ENCODE data around the gene PADI1.
"Not testable (repeated sequence)": the region's sequence is repeated elsewhere in the genome, so short reads cannot be mapped to it uniquely, and the experiment has no call there.

PADI1 gene

GRCh38 chr1:17237561-17237903 is 32.6 kb downstream of the PADI1 start:
- no peak overlapping the region for H3K4me2 ChIP-seq (ENCODE audit: low read length)
- H3K4me1 ChIP-seq, result no peaks in the 10 kb centered on the region
- H3K27ac ChIP-seq, result no peak overlapping the region
- no peaks in the 10 kb centered on the region for H3K79me2 ChIP-seq
- H2AFZ ChIP-seq, result no peak overlapping the region
- H3K27me3 ChIP-seq (ENCODE audit: control insufficient read depth, insufficient read depth, low read length), result no peaks in the 10 kb centered on the region
- no peaks in the 10 kb centered on the region for H3K36me3 ChIP-seq (ENCODE audit: control insufficient read depth, insufficient read depth, low read length)
- no peak overlapping the region for H3K4me3 ChIP-seq (ENCODE audit: low read depth, low read length)
- H3K9ac ChIP-seq, result no peak overlapping the region
- no peaks in the 10 kb centered on the region for H3K9me3 ChIP-seq (ENCODE audit: control insufficient read depth, low read length)
- TF ChIP-seq CTCF (IDR thresholded peaks at IDR 0.05), result no peak

- Histone ChIP-seq H3K27ac (no peak overlapping the region), H2AFZ (no peak overlapping the region), H3K9ac (no peak overlapping the region), H3K4me2 (ENCODE audit: low read length) (no peak overlapping the region), H3K9me3 (ENCODE audit: control insufficient read depth, low read length) (no peaks in the 10 kb centered on the region), H3K4me3 (ENCODE audit: low read depth, low read length) (no peak overlapping the region), H3K27me3 (ENCODE audit: control insufficient read depth, insufficient read depth, low read length) (no peaks in the 10 kb centered on the region), H3K4me1 (no peaks in the 10 kb centered on the region), H3K79me2 (no peaks in the 10 kb centered on the region), H3K36me3 (ENCODE audit: control insufficient read depth, insufficient read depth, low read length) (no peaks in the 10 kb centered on the region)
- TF ChIP-seq CTCF (IDR thresholded peaks at IDR 0.05), result no peak
These were observed 34.5 kb downstream of the PADI1 start for GRCh38 chr1:17239420-17239819.

DNA sequence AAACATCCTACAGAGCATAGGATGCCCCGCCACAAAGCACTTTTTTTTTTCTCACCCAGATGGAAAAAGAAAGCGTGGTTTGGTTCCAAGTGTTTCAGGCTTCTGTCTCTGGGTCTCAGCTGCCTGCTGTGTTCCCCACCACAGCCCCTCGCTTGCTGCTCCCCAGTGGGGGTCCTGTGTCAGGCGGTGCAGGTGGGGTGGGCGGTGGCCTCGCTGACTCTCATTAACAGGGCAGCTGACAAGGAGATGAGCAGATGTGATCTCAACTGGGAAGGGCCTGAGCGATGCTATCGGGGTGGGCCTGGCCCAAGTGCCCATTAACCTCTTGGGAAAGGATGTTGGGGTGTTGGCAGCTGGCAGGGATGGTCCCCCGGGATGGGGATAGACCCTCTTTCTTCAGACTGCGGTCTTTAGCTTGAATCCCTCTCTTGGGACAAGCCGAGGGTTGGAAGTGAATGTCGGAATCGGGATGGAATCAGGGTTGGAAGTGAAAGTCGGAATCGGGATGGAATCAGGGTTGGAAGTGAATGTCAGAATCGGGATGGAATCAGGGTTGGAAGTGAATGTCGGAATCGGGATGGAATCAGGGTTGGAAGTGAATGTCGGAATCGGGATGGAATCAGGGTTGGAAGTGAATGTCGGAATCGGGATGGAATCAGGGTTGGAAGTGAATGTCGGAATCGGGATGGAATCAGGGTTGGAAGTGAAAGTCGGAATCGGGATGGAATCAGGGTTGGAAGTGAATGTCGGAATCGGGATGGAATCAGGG is 36.3 kb downstream of the PADI1 start:
- not testable (repeated sequence) for H3K4me2 ChIP-seq (ENCODE audit: low read length); H3K9ac ChIP-seq; H3K9me3 ChIP-seq (ENCODE audit: control insufficient read depth, low read length); H3K79me2 ChIP-seq; H3K36me3 ChIP-seq (ENCODE audit: control insufficient read depth, insufficient read depth, low read length); H3K4me1 ChIP-seq; H3K27me3 ChIP-seq (ENCODE audit: control insufficient read depth, insufficient read depth, low read length); H3K4me3 ChIP-seq (ENCODE audit: low read depth, low read length); H3K27ac ChIP-seq; H2AFZ ChIP-seq

GRCh38 chr1:17241780-17242074 is 36.8 kb downstream of the PADI1 start:
- not testable (repeated sequence) for H3K27ac ChIP-seq; H3K36me3 ChIP-seq (ENCODE audit: control insufficient read depth, insufficient read depth, low read length); H3K79me2 ChIP-seq; H3K4me2 ChIP-seq (ENCODE audit: low read length); H3K9ac ChIP-seq; H2AFZ ChIP-seq; H3K4me3 ChIP-seq (ENCODE audit: low read depth, low read length); H3K4me1 ChIP-seq; H3K9me3 ChIP-seq (ENCODE audit: control insufficient read depth, low read length); H3K27me3 ChIP-seq (ENCODE audit: control insufficient read depth, insufficient read depth, low read length)

- H3K4me1 ChIP-seq, result no peaks in the 10 kb centered on the region
- H3K36me3 ChIP-seq (ENCODE audit: control insufficient read depth, insufficient read depth, low read length), result no peaks in the 10 kb centered on the region
- H2AFZ ChIP-seq, result no peak overlapping the region
- no peaks in the 10 kb centered on the region for H3K27me3 ChIP-seq (ENCODE audit: control insufficient read depth, insufficient read depth, low read length)
- H3K9ac ChIP-seq, result no peak overlapping the region
- H3K4me2 ChIP-seq (ENCODE audit: low read length), result no peak overlapping the region
- no peaks in the 10 kb centered on the region for H3K9me3 ChIP-seq (ENCODE audit: control insufficient read depth, low read length)
- H3K79me2 ChIP-seq, result no peaks in the 10 kb centered on the region
- no peak overlapping the region for H3K4me3 ChIP-seq (ENCODE audit: low read depth, low read length)
- no peak overlapping the region for H3K27ac ChIP-seq
- no peak for TF ChIP-seq CTCF (IDR thresholded peaks at IDR 0.05)
These were observed 38.3 kb downstream of the PADI1 start for GRCh38 chr1:17243274-17243673.
